ENCODE data around the gene EFNA3. TPM values are rescaled to one million over a fixed set of nuclear protein-coding genes. Genes with fewer than 3 reads are reported as not detected.
A peak's percentile ranks its signal among the peaks of the same experiment; 100 is the strongest.
"Not testable (repeated sequence)": the region's sequence is repeated elsewhere in the genome, so short reads cannot be mapped to it uniquely, and the experiment has no call there.

Gene EFNA3
- polyA plus RNA-seq, 1 donor from 2014 or later = 1.3 TPM

- Mint-ChIP-seq H3K27ac (no peak overlapping the region), H3K4me3 (no peak overlapping the region), H3K9me3 (no peaks in the 10 kb centered on the region), H3K4me1 (no peaks in the 10 kb centered on the region), H3K27me3 (peaks cover 11% of the 10 kb centered on the region), H3K36me3 (peaks cover 2% of the 10 kb centered on the region)
Observed at GRCh38 chr1:155113450-155113980, 34.9 kb downstream of the EFNA3 start.

- peaks cover 13% of the 10 kb centered on the region for H3K27me3 Mint-ChIP-seq
- H3K9me3 Mint-ChIP-seq = no peaks in the 10 kb centered on the region
- H3K4me1 Mint-ChIP-seq = no peaks in the 10 kb centered on the region
- no peak overlapping the region for H3K4me3 Mint-ChIP-seq
- no peaks in the 10 kb centered on the region for H3K36me3 Mint-ChIP-seq
- peak overlapping the region in 1 of 3 donors; percentile 82 for H3K27ac Mint-ChIP-seq
Observed at GRCh38 chr1:155116113-155116764, 37.6 kb downstream of the EFNA3 start.

DNA sequence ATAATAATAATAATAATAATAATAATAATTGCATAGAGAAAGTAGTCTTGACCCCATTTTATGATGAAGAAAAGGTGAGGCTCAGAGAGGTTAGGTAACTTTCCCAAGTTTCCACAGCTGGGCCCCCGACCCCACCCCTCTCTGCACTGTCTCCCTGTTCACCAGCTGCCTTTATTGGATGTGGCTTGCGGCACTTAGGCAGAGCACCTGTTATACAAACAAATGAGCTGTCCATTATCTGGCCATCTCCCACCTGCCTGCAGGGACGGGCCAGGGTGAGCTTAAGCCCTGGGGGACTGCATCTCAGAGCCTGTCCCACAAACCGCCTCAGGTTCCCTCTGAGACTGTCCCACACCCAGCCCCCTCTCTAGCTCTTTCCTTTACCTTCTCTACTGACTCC is 39.0 kb downstream of the EFNA3 start:
- H3K4me3 Mint-ChIP-seq = no peak overlapping the region
- no peak overlapping the region for H3K27ac Mint-ChIP-seq
- H3K4me1 Mint-ChIP-seq = no peaks in the 10 kb centered on the region
- peaks cover 11% of the 10 kb centered on the region for H3K27me3 Mint-ChIP-seq
- no peaks in the 10 kb centered on the region for H3K9me3 Mint-ChIP-seq
- no peaks in the 10 kb centered on the region for H3K36me3 Mint-ChIP-seq

GRCh38 chr1:155118090-155118489 is 39.5 kb downstream of the EFNA3 start:
- H3K27me3 Mint-ChIP-seq = peaks cover 11% of the 10 kb centered on the region
- H3K4me3 Mint-ChIP-seq, H3K27ac Mint-ChIP-seq, H3K36me3 Mint-ChIP-seq, H3K4me1 Mint-ChIP-seq, H3K9me3 Mint-ChIP-seq: not testable (repeated sequence)

- Mint-ChIP-seq H3K4me1 (no peaks in the 10 kb centered on the region), H3K9me3 (no peaks in the 10 kb centered on the region), H3K27me3 (peaks cover 11% of the 10 kb centered on the region), H3K27ac (no peak overlapping the region), H3K36me3 (no peaks in the 10 kb centered on the region), H3K4me3 (no peak overlapping the region)
Observed at GRCh38 chr1:155120253-155120652, 41.6 kb downstream of the EFNA3 start.

DNA sequence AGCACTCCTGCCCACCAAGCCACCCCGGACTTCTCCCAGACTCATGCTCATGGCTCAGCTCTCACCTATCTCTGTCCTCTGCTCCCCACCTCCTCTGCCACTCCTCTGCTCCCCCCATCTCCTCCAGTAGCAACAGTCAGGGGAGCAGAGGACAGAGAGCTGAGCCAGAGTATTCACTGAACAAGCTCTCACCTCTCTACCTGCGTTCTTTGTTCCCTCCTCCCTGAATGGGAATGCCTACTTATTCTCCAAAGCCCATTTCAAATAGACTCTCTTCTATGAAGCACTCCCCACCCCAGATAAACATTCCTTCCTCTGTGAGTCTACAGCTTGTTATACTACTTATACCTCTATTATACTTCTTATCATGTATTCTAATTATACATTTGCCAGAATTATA is 42.6 kb downstream of the EFNA3 start:
- peaks cover 12% of the 10 kb centered on the region for H3K27me3 Mint-ChIP-seq
- H3K4me3 Mint-ChIP-seq = no peak overlapping the region
- H3K36me3 Mint-ChIP-seq = no peaks in the 10 kb centered on the region
- no peaks in the 10 kb centered on the region for H3K9me3 Mint-ChIP-seq
- no peak overlapping the region for H3K27ac Mint-ChIP-seq
- H3K4me1 Mint-ChIP-seq = no peaks in the 10 kb centered on the region

- H3K27ac Mint-ChIP-seq = no peak overlapping the region
- peaks cover 5 to 7% (median 6%) of the 10 kb centered on the region in 3 donors for H3K4me1 Mint-ChIP-seq
- no peaks in the 10 kb centered on the region for H3K36me3 Mint-ChIP-seq
- H3K27me3 Mint-ChIP-seq = peaks cover 22% of the 10 kb centered on the region
- H3K9me3 Mint-ChIP-seq = no peaks in the 10 kb centered on the region
- no peak overlapping the region for H3K4me3 Mint-ChIP-seq
Observed at GRCh38 chr1:155122308-155122707, 43.7 kb downstream of the EFNA3 start.

DNA sequence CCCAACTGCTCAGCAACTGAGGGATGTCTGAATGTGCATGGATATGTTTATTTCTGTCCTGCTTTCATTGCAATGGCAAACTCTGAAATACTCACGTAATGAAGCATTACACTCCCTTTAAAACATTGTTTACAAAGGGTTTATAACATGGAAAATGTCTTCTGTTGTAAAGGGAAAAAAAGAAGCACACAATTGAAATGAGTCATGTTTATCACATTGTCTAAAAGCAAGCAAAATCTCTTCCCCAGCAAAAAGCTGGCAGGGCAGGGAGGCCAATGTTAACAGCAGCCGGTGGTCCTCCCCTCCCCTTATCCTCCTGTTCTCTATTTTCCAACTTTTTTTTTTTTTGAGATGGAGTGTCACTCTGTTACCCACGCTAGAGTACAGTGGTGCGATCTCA is 45.2 kb downstream of the EFNA3 start:
- Mint-ChIP-seq H3K4me3 (no peak overlapping the region), H3K4me1 (peaks cover 11 to 15% (median 14%) of the 10 kb centered on the region in 3 donors), H3K36me3 (no peaks in the 10 kb centered on the region), H3K9me3 (no peaks in the 10 kb centered on the region), H3K27me3 (peaks cover 29% of the 10 kb centered on the region), H3K27ac (no peak overlapping the region)

DNA sequence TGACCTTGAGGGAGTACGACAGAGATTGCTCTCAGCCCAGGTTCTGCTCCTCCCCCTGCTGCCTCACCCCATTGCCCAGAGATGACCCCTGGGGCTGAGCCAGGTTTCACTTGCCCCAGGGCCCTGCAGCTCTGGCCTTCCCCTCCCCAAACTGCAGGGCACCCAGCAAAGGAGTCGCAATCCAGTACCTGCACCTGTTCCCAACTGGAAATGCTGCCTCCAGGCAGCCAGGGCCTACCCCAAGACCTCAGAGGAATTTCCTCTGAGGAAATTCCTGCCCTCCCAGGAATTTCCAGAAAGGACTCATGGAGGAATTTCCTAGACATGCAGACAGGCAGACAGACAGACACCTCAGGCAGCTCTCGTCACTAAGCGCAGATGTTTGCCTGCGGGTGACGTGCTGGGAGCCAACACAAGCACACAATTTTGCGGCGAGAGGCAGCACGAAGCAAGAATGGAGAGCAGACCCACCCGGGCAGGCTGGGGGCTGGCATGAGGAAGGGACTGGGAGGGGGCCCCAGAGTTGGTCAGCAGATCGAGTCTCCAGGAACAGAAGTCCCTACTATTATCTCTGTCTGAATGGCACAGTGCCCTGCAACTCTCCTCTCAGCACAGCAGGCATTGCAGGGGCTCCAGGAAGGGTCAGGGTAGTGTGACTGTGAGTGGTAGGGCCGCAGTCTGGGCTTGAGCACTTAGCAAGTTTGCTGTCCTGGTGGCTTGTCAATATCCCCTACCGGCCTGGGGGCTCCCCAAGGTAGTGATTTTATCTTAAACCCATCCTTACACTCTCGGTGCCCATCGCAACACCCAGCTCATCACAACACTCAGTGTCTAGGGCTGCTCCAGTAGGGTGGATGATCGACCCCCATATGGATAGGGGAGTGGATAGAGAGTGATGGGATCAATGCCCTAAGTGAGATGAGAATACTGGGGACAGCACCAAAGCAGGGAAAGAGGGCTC is 46.1 kb downstream of the EFNA3 start:
- no peak overlapping the region for H3K27ac Mint-ChIP-seq
- H3K36me3 Mint-ChIP-seq = no peaks in the 10 kb centered on the region
- no peak overlapping the region for H3K4me3 Mint-ChIP-seq
- peaks cover 11 to 18% (median 16%) of the 10 kb centered on the region in 3 donors for H3K4me1 Mint-ChIP-seq
- peaks cover 37% of the 10 kb centered on the region for H3K27me3 Mint-ChIP-seq
- H3K9me3 Mint-ChIP-seq = no peaks in the 10 kb centered on the region

- Mint-ChIP-seq H3K4me3 (peak overlapping the region in 1 of 4 donors; percentile 48), H3K9me3 (no peaks in the 10 kb centered on the region), H3K36me3 (no peaks in the 10 kb centered on the region), H3K27ac (no peak overlapping the region), H3K4me1 (peaks cover 12 to 18% (median 16%) of the 10 kb centered on the region in 3 donors), H3K27me3 (peaks cover 35% of the 10 kb centered on the region)
Observed at GRCh38 chr1:155125511-155125945, 46.9 kb downstream of the EFNA3 start.

GRCh38 chr1:155125946-155126555 is 47.4 kb downstream of the EFNA3 start:
- Mint-ChIP-seq H3K4me3 (peak overlapping the region in 2 of 4 donors; percentile 63 to 94), H3K9me3 (no peaks in the 10 kb centered on the region), H3K27ac (no peak overlapping the region), H3K27me3 (peaks cover 37% of the 10 kb centered on the region), H3K4me1 (peaks cover 15 to 18% (median 16%) of the 10 kb centered on the region in 3 donors), H3K36me3 (no peaks in the 10 kb centered on the region)

GRCh38 chr1:155126556-155127104 is 48.0 kb downstream of the EFNA3 start:
- Mint-ChIP-seq H3K36me3 (no peaks in the 10 kb centered on the region), H3K27me3 (peaks cover 37% of the 10 kb centered on the region), H3K27ac (peak overlapping the region in 1 of 3 donors; percentile 23), H3K9me3 (no peaks in the 10 kb centered on the region), H3K4me1 (peaks cover 15 to 18% (median 16%) of the 10 kb centered on the region in 3 donors), H3K4me3 (peak overlapping the region; percentile 33 to 94 (median 86))

- H3K4me3 Mint-ChIP-seq = peak within 1 kb of the TSS; percentile 67 to 94 (median 86)
- peak within 1 kb of the TSS in 2 of 3 donors; percentile 3 to 23 for H3K27ac Mint-ChIP-seq
- peaks cover 37% of the 10 kb centered on the region for H3K27me3 Mint-ChIP-seq
- no peaks in the 10 kb centered on the region for H3K36me3 Mint-ChIP-seq
- H3K9me3 Mint-ChIP-seq = no peaks in the 10 kb centered on the region
- H3K4me1 Mint-ChIP-seq = peaks cover 15 to 18% (median 16%) of the 10 kb centered on the region in 3 donors
Observed at GRCh38 chr1:155127105-155127966, 48.7 kb downstream of the EFNA3 start, which contains the start of gene EFNA1. TSS of gene EFNA1 (plus strand) at chr1:155127876. CDS start at chr1:155127978, 102 bp downstream.

All from IgD-negative memory B cell (primary cell).